Endometrial microvascular endothelial cells (primary cell): Measurements from ENCODE around the gene UBE3C. TPM values are rescaled to one million over a fixed set of nuclear protein-coding genes. Genes with fewer than 3 reads are reported as not detected.
"Not testable (repeated sequence)": the region's sequence is repeated elsewhere in the genome, so short reads cannot be mapped to it uniquely, and the experiment has no call there.

Source experiments
- in situ Hi-C: cut with HindIII; loops from 2 replicates; pipeline ENCODE4 v1.10.0; 2017; ENCODE audit warnings: low sequenced_read_pairs, low pct_unique_long_range_greater_than_20kb; ENCODE audit errors: inconsistent ontology term
- total RNA-seq: library from RNA; depleted of rRNA; stranded (reverse); fragments of >200 nt; gene quantifications from one replicate; pipeline ENCODE4 v1.2.3, GENCODE V29; 2015; ENCODE audit errors: inconsistent ontology term

UBE3C gene
- total RNA-seq, 1 donor from 2014 or later, result 90.5 TPM

DNA sequence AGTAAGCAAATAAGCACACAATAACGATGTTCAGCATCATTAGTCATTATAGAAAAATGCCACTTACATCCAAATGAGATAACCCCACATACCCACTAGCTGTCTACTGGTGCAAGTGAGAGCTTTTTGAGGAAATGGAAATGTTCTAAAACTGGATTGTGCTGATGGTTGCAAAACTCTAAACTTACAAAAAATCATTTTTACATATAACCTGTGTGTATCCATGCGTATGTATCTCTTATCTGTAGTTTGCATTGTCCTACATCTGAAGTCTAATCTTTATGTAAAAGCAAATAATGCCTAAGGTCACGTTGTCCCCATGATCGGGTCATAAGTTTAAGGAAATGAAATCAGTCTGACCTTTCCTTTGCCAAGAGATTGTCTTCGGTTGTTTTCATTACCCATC, 116.5 kb downstream of the UBE3C start:
- in situ Hi-C loops, result no loop called here

DNA sequence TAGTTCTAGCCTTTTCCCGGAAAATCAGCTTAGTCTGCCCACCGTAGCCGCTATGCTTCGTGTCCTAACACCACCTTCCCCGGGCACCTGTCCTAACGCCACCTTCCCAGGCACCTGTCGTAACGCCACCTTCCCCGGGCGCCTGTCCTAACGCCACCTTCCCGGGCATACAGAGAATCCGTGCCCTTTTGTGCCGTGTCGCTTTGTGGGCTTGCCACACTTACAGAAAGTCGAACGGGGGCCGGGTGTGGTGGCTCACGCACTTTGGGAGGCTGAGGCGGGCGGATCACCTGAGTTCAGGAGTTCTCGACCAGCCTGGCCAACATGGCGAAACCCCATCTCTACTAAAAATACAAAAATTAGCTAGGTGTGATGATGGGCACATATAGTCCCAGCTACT, 124.4 kb downstream of the UBE3C start:
- in situ Hi-C loops, result no loop called here

DNA sequence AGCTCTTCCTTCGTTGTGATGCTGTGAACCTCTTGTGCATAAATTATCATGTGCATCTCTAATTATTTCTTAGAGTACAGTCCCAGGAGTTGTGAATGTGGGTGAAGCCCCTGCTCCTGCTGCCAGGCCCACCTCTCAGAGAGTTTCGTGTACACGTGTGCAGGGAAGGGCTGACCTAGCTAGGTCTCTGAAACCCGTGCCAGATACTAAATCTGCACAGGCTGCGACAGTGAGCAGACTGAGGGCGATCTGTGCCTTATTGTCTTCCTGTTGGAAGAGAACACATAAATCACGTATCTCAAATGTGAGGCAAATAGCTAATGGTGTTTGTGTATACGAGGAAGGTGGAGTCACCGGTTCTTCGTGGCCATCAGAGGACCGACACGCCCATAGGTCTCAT, 126.3 kb downstream of the UBE3C start:
- in situ Hi-C loops, result no loop called here

DNA sequence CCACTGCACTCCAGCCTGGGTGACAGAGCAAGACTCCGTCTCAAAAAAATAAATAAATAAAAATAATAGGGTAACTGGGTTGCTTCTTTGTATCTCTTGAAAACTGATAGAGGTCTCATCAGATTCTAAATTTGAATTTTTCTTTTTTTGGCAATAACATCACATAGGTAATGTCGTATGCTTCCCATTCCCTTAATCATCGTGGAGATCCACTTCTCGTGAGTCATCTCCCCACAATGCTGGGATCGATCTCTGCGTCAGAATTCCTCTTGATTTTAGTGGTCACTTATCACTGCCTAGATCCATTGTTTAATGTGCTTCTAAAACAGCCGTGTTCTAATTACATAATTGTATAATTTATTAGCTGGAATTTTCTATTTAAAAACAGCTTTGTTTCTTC, 127.5 kb downstream of the UBE3C start:
- in situ Hi-C loops, result no loop called here

DNA sequence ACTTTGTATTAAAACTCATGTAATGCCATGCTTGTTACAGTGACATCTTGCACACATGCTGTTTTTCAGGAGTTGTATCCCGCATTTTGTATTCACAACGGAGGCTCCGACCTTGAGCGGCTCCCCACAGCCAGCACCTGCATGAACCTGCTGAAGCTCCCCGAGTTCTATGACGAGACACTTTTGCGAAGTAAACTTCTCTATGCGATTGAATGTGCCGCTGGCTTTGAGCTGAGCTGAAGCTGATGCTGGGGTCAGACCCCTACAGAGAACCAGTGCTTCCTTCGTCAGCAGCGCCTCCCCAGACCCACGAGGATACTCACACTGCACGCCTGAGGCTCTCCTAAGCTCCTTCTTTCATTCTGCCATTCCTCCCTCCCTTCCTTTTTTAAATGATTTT, 128.8 kb downstream of the UBE3C start:
- in situ Hi-C loops, result no loop called here

DNA sequence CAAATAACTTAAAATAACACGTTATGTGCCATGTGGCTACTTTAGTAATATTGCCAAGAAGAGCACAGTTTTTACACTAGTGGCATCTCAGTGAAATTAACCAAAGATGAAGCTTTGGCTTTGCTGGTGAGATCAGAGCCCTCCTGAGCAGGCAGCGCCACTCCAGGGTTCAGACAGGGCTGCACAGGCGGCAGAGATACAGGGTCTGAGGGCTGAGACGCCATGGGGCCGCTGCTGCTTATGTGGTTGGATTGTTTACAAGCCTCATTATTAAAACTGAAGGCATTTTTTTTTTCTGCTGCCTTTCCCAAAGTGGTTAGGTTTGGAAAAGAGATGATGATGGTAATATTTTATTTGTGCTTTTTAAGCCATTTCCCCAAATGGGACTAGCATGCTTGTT, 129.2 kb downstream of the UBE3C start:
- in situ Hi-C loops, result no loop called here

DNA sequence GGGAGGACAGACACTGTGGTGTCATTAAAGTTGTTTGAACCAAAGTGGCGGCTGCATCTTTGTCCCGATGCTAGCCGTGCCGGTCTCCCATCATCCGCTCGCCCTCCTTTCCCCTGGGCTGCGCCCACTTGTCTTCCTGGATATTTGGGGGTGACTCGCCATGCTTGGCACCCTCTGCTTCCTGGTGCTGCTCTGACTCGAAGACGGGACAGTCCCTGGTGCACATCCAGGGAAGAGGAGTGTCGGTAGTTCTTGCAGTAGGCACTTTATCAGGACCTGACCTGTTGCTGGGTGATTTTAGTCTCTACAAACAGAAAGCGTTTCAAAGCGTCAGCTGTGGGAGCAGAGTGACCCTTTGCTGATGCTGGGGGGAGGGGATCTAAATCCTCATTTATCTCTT, 129.8 kb downstream of the UBE3C start:
- in situ Hi-C loops, result no loop called here

DNA sequence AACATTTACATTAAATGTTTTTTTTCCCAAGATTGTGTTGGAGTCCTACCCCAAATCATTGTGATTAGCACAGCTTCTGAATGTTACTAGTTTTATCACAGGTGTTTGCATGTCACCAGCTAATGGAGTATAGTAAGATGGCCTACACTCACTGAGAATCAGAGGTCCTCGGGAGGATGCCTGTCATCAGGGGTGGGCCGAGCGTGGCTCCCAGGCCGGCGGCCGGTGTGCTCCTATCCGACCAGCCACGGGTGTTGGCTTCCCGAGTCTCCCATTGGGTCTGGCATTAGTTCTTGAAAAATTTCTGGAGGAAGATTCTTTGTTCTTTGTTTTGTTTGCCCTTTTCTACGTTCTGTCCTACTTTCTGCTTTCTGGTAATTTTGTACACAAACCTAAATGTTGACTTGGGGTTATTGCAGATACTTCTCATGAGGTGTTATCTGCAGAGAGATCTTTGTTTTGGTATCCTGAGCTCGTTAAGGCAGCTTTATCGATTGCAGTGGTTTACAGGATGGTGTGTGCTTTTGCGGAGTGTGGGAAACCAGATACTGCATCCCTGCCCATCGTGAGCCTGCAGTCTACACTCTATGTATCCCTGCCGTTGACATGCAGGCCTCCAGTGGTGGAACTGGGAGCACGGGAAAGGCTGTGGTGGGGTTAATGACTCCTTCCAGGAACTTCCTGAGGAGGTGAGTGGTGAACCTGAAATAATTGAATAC, 130.8 kb downstream of the UBE3C start:
- in situ Hi-C loops, result no loop called here

DNA sequence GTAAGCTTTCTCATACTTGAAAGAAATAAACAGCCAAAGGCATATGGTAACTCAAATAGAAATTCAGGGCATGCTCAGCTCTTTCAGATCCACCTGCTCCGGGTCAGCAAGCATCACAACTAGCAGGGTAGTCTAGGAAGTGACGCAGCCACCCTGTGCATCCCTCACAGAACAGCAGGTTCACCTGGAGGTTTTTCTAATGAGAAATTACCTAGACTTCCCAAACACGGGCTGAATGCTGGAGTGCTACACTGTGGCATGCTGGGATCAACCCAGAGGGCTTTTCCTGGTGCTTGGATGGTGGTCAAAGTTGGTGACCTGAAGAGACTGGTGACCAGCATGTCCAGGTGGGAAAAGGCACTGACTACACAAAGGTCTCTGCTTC, 131.3 kb downstream of the UBE3C start:
- in situ Hi-C loops, result no loop called here

DNA sequence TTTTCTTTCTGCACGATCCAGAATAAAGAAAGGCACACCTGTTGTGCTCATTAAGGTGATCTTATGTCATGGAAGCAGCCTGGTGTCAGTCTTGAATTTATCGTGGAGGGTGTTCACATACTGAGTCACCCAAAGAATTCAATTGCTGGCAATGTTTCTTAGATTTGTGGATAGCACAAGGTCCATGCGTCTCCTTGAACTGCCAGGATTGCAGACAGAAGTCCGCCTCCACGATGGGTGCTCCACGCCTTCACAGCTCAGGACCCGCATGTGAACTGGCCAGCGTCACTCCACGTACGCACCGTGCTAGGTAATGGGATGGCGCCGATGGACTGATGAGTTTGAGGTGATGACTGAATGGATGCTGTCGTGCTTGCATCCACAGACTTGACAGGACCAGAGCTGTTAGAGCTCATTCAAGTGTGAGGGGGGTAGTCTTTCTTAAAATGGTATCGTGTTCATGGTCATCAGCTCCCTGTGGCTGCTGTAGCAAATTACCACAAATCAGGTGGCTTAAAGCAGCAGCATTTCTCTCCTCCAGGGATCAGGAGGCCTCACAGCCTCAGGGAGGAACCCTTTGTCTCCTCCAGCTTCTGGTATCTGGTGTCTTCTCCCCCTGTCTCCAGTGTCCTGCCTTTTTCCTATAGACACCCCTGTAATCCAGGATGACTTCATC, 132.7 kb downstream of the UBE3C start:
- in situ Hi-C loops, result no loop called here

DNA sequence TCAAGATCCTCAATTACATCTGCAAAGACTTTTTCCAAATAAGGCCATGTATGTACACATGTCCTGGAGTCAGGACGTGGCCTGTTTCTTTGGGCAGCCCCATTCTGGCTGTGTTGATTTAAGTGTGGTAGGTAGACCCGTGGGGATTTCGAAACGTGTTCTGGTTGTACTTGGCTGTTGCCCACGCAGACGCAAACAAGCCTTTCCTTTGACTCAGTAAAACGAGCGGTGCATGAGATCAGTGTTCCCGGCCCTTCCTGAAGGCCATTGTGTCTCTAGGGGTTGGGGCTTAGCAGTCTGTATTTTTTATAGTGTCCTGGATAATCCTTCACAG, 133.2 kb downstream of the UBE3C start:
- in situ Hi-C loops, result no loop called here

DNA sequence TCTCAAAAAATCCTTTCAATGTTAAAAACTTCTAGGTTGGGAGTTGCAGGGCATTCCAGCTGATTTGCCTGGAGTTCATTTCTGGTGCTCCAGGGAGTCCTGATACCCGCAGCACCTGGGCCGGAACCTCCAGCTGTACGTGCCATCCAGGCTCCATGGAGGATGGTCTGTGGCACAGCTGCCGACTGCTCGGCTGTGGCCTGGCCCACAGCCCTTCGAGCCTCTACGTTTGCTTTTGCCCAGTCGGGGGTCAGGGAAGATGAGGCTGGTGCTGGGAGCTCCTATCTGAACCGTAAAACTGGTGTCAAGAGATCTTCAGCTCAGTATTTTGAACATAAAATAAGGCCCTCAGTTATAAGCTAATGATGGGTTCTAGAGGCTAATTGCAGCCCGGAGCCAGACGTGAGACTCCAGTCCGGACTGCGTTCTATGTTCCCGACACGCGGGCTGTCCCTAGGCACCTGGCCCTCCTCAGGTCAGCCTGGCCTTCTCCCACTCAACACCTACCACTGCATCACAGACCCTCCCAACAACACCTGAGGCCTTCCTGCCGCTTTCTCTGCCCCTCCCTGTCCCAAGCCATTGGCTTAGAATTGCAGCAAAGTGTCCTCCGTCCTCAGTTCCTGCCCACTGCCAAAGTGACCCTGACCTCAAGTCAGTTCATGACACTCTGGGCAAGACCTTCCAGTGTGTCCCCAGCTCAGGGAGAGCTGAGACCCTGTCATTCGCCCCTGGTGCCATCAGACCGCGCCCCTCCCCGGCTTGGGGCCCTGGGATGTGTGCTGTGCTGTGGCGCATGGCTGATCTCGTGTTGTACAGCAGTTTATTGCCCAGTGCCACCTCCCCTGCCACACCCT, 133.9 kb downstream of the UBE3C start:
- in situ Hi-C loops, result no loop called here

DNA sequence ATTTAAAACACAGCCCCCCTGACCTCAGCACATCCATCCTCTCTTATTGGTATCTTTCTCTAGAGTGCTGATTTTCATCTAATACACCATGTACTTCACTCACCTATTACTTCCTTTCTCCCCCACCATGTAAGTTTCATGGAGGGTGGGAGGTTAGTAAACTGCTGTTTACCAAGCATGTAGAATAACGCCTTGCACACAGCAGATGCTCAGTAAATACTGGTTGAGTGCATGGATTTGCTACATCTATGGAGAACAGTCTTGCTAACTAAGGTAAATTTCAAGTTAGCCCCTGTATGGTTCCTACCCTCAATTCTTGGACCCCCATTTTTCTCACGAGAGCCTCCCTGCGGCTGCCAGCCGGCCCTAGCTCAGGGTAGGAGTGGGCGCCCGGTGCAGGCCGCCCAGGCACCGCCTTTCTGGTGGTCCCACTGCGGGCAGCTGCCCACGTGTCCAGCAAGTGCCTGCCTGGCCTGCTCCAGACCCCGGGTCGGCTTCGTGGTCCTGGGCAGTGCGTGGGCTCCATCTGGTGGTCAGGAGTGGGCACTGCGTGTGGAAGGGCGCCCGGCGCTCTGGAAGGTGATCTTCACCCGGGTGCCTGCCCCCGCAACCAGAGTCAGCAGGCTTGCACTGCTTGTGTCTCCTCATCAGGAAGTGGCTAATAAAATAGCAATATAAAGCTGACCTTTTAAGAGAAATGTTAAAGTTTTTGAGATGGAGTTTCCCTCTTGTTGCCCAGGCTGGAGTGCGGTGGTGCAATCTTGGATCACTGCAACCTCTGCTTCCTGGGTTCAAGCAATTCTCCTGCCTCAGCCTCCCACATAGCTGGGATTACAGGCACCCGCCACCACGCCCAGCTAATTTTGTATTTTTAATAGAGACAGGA, 134.7 kb downstream of the UBE3C start:
- in situ Hi-C loops, result no loop called here

DNA sequence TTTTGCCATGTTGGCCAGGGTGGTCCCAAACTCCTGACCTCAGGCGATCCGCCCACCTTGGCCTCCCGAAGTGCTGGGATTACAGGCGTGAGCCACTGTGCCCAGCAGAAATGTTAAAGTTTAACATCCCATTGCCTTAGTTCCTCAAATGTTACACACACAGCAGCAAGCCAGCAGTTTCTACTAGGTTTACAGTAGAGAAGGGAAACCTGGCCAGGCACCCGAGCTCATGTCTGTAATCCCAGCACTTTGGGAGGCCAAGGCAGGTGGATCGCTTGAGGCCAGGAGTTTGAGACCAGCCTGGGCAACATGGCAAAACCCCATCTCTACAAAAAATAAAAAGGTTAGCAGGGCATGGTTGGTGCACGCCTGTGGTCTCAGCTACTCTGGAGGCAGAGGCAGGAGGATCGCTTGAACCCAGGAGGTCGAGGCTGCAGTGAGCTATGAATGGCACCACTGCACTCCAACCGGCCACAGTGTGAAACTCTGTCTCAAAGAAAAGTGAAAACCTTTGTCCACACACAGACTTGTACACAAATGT, 135.4 kb downstream of the UBE3C start:
- in situ Hi-C loops, result not testable (repeated sequence)

DNA sequence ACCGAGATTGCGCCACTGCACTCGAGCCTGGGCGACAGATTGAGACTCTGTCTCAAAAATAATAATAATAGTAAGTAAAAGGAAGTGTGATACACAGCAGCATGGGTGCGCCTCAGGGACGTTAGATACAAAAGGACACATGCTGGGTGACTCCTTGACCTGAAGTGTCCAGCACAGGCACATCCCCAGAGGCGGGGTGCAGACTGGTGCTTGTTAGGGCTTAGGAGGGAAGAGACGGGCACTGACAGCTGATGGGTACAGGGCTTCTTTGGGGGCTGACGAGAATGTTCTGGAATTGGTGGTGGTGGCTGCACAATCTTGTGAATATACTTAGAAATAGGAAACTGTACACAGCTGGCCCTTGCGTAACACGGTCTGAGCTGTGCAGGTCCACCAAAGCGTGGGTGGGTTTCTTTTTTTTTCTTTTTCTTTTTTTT, 136.3 kb downstream of the UBE3C start:
- in situ Hi-C loops, result no loop called here

DNA sequence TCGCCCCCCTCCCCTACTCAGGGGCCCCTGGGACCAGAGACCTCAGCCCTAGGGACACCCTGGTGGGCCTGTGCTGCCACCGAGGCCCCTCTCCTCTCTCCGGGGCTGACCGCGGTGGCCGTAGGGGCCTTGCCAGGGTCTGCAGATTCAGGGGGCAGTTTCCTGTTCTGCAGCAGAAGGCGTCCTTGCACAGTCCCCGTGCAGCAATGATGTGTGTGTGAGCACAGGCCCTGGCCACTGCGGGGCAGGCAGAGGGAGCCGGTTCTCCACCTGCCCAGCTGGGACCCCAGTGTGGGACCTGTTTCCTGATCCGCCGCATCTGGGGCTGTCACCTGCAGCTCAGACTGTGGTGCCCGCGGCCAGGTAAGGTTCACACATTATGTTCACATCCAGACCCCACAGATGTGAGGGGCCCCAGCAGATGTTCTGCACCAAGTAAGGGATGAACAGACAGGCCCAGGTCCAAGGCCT, 137.4 kb downstream of the UBE3C start:
- in situ Hi-C loops, result no loop called here

DNA sequence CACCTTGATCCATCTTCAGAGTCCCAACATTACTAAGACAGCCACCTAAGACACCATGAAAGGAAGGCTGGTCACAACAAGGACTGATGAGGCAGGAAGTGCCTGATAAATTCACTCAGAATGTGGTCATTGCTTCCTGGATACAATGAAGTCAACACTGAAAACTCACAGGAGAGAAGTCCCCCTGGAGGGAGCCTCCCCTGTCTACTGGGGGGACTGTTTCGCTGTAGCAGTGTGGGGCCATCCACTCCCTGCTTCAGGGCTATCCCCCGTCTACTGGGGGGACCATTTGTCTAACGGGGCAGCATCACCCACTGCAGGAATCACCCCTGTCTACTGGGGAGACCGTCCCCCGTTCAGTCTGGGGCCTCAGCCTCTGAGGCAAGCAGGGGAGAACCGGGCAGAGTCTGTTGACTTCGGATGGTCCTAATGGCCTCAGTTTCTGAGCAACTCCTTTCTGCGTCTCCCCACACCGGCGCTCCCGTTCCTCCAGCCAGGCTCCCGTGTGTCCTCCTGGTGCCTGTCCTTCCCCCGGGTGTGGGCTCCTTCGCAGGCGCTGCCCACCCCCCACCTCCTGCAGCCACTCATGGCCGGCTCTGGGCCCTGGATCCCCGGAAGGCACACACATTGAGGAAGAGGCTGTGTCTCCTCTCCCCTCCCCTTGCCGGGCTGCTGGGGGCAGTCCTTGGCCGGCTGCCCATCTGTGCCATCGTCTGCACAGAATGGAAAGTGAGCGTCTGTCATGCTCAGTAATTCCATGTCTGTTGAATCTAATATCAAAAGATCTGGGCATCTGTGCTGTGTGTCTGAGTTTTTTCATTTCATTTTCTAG, 138.2 kb downstream of the UBE3C start:
- in situ Hi-C loops, result no loop called here

DNA sequence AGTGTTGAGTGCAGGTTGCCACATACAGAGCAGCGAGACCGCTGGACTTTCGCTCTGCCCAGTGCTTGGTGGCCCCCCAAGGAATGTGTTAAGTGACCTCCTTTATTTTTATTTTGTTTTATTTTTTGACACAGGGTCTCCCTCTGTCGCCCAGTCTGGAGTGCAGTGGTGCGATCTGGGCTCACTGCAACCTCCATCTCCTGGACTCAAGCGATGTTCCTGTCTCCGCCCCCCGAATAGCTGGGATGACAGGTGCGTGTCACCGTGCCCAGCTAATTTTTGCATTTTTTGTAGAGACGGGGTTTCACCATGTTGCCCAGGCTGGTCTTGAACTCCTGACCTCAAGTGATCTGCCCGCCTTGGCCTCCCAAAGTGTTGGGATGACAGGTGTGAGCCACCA, 138.8 kb downstream of the UBE3C start:
- in situ Hi-C loops, result not testable (repeated sequence)
